K562 (cell line): ENCODE results near the gene GAPDHS. TPM values are rescaled to one million over a fixed set of nuclear protein-coding genes. Genes with fewer than 3 reads are reported as not detected.

ENCODE experiments used
- ATAC-seq: fragments of 200-7000 bp; cut with Tn5 transposase; 3 replicates; pipeline ENCODE4 v1.9.1; 2020; ENCODE audit warnings: moderate library complexity
- BruUV-seq: library from RNA; stranded (reverse); fragments of 400-500 nt; replicated peaks from 2 replicates; lab custom pipeline; 2021; lab: Mats Ljungman, UMichigan
- CTCF ChIA-PET: fragments of 300-600 bp; formaldehyde crosslinking; extraction: SDS; loops from one replicate; lab custom pipeline; 2021; ENCODE audit warnings: low intra/inter-chr PET ratio; lab: Yijun Ruan, JAX
- POLR2A ChIA-PET: fragments of 300-600, 350-650 bp; sonication (Branson Sonifier 250); formaldehyde crosslinking; extraction: SDS; loops from one replicate; lab custom pipeline; 2021; ENCODE audit warnings: antibody characterized with exemption, inconsistent platforms; lab: Yijun Ruan, JAX
- DNase-seq, 4 experiments: peaks; one replicate each; pipeline versions ENCODE4 v3.0.0 to v3.0.0-alpha.2; 2011 to 2018; ENCODE audit warnings: low spot score in 3 of 4, mixed read lengths in 3 of 4; ENCODE audit errors: extremely low read depth in 1 of 4
- FAIRE-seq: peaks from 2 replicates; lab custom pipeline; 2011; peaks lifted over from hg19 to GRCh38; lab: Jason Lieb, UNC
- H2AFZ ChIP-seq: 2 replicates; pipeline ENCODE4 v1.6.0; 2011; ENCODE audit warnings: low read depth, low read length, control low read depth, inconsistent platforms
- H3K27ac ChIP-seq: fragments of 200-600 bp; 3 replicates; pipeline ENCODE4 v1.8.0; 2011; ENCODE audit warnings: low read depth, mild to moderate bottlenecking, control low read depth, inconsistent platforms, low read length, moderate library complexity, mixed read lengths; ENCODE audit errors: extremely low read depth
- H3K27me3 ChIP-seq, 2 experiments: fragments of 300-600 bp in 1 of 2; 2 replicates in 1 of 2; 3 replicates in 1 of 2; pipeline versions ENCODE4 v1.6.0 to v1.8.0; 2011; ENCODE audit warnings: inconsistent platforms in 2 of 2, low read length in 2 of 2, mild to moderate bottlenecking in 1 of 2, mixed read lengths in 1 of 2, moderate library complexity in 1 of 2; ENCODE audit not compliant: control insufficient read depth in 2 of 2, insufficient read depth in 2 of 2
- H3K36me3 ChIP-seq: fragments of 300-600 bp; 3 replicates; pipeline ENCODE4 v1.8.0; 2011; ENCODE audit warnings: mild to moderate bottlenecking, low read length, inconsistent platforms; ENCODE audit not compliant: control insufficient read depth, insufficient read depth
- H3K4me1 ChIP-seq, 2 experiments: fragments of 200-600 bp in 1 of 2; replicated peaks in 1 of 2; 2 replicates in 1 of 2; 3 replicates in 1 of 2; pipeline versions ENCODE4 v1.5.1 to v1.8.0; 2011; ENCODE audit warnings: inconsistent platforms in 2 of 2, low read length in 2 of 2, mild to moderate bottlenecking in 1 of 2, mixed read lengths in 1 of 2, moderate library complexity in 1 of 2; ENCODE audit not compliant: control insufficient read depth in 2 of 2, insufficient read depth in 2 of 2
- H3K4me2 ChIP-seq: 2 replicates; pipeline ENCODE4 v1.6.1; 2011; ENCODE audit warnings: low read length, control low read depth, inconsistent platforms, mixed read lengths; ENCODE audit not compliant: insufficient read depth
- H3K4me3 ChIP-seq: fragments of 200-600 bp; sonication (generic), shearing (Covaris generic); 2 replicates; pipeline ENCODE4 v1.5.1; 2016; ENCODE audit warnings: control low read depth, inconsistent platforms
- H3K79me2 ChIP-seq: fragments of 200-600 bp; 3 replicates; pipeline ENCODE4 v1.8.0; 2011; ENCODE audit warnings: low read length, inconsistent platforms; ENCODE audit not compliant: control insufficient read depth, insufficient read depth
- H3K9ac ChIP-seq, 2 experiments: 2 replicates each; pipeline versions ENCODE4 v1.6.0 to v1.6.1; 2011; ENCODE audit warnings: low read depth in 2 of 2, low read length in 2 of 2, control low read depth in 1 of 2, inconsistent platforms in 1 of 2, mild to moderate bottlenecking in 1 of 2, mixed read lengths in 1 of 2; ENCODE audit not compliant: insufficient read depth in 1 of 2
- H3K9me1 ChIP-seq: one replicate; pipeline ENCODE4 v1.6.0; 2011; ENCODE audit warnings: inconsistent platforms, mild to moderate bottlenecking, low read length, moderate library complexity; ENCODE audit not compliant: control insufficient read depth, insufficient read depth
- H3K9me3 ChIP-seq: replicated peaks from 2 replicates; pipeline ENCODE4 v1.5.1; 2011; ENCODE audit warnings: low read depth, low read length, inconsistent platforms; ENCODE audit not compliant: control insufficient read depth, insufficient read depth
- H4K20me1 ChIP-seq: replicated peaks from 2 replicates; pipeline ENCODE4 v1.6.1; 2011; ENCODE audit warnings: low read length, inconsistent platforms, mixed read lengths; ENCODE audit not compliant: control insufficient read depth, insufficient read depth
- ATF7 ChIP-seq: fragments of 450-650 bp; IDR thresholded peaks from 2 replicates; pipeline ENCODE4 v1.7.1; 2014; ENCODE audit warnings: mild to moderate bottlenecking, moderate library complexity
- ZBTB9 ChIP-seq: fragments of 450-650 bp; formaldehyde crosslinking; IDR thresholded peaks from 2 replicates; pipeline ENCODE4 v1.4.0; 2020; ENCODE audit warnings: mild to moderate bottlenecking, moderate library complexity
- WGBS: fragments of 100-300 bp; shearing (Covaris generic); methylation state at CpG from one replicate; pipeline ENCODE4 v1.1.6; 2016; ENCODE audit warnings: low coverage, mixed read lengths; ENCODE audit not compliant: insufficient coverage; ENCODE audit errors: missing lambda C conversion rate; 5-methylcytosine and 5-hydroxymethylcytosine counted together
- in situ Hi-C: fragments of 300-500 bp; cut with MboI; formaldehyde crosslinking; loops from 4 replicates; pipeline ENCODE4 v1.15.0; 2018; ENCODE audit warnings: inconsistent platforms, mixed read lengths
- intact Hi-C: fragments of 100-400 bp; cut with micrococcal nuclease; formaldehyde crosslinking; loops from 2 replicates; pipeline ENCODE4 v1.14.2; 2022
- polyA plus RNA-seq, 8 experiments: library from polyadenylated mRNA; depleted of rRNA in 4 of 8; stranded (reverse) in 5 of 8; unstranded in 3 of 8; fragments of >200 nt; fragmentation: Nextera tagmentation in 2 of 8; fragmentation: Illumina TruSeq in 1 of 8; extraction: Ambion mirVana in 2 of 8; extraction: Trizol in 1 of 8; gene quantifications; 2 replicates each; pipeline versions ENCODE4 v1.2.1 to v1.2.3, GENCODE V29; 2011 to 2014; ENCODE audit warnings: inconsistent platforms in 1 of 8, missing spikeins in 1 of 8
- total RNA-seq, 7 experiments: library from RNA; depleted of rRNA in 6 of 7; stranded (reverse); fragments of >200 nt in 6 of 7; fragmentation: Illumina TruSeq in 2 of 7; extraction: Trizol in 2 of 7; gene quantifications; 2 replicates each; pipeline versions ENCODE4 v1.2.1 to v1.2.3, GENCODE V29; 2011 to 2021; ENCODE audit warnings: low replicate concordance in 1 of 7

The GAPDHS gene
- total and polyA plus RNA-seq, 9 of the 15 experiments (the other 6 are each of a cell fraction or from before 2014, with no cell fraction given), result 0.08 to 0.12 TPM; not detected in 7

GRCh38 chr19:35511337-35511736 lies 21.9 kb upstream of the GAPDHS start:
- no peak overlapping the region for H3K9ac ChIP-seq
- intact Hi-C loops, result no loop called here
- H3K9me3 ChIP-seq, result no peaks in the 10 kb centered on the region
- H3K36me3 ChIP-seq, result no peaks in the 10 kb centered on the region
- BruUV-seq, result no TSS peak
- CTCF ChIA-PET, result no interaction called here
- 2% methylated on average over 7 of the region's 7 CpGs for WGBS
- DNase-seq (no peak), FAIRE-seq (no peak), ATAC-seq (no peak)
- no peaks in the 10 kb centered on the region for H3K79me2 ChIP-seq
- TF ChIP-seq ZBTB9 (0 out of 2 replicates have a peak, but pooled peaks have one; percentile 56), ATF7 (no peak)
- H3K4me3 ChIP-seq, result no peak overlapping the region
- POLR2A ChIA-PET, result no interaction called here
- peaks cover 2% of the 10 kb centered on the region for H3K9me1 ChIP-seq
- peaks cover 0 to 36% of the 10 kb centered on the region in 2 experiments; a peak in 4 of 5 replicates for H3K4me1 ChIP-seq
- H2AFZ ChIP-seq, result no peak overlapping the region
- peaks cover 53 to 75% of the 10 kb centered on the region in 2 experiments for H3K27me3 ChIP-seq
- in situ Hi-C loops, result no loop called here
- no peak overlapping the region for H3K4me2 ChIP-seq
- no peak overlapping the region for H3K27ac ChIP-seq
- peaks cover 10% of the 10 kb centered on the region for H4K20me1 ChIP-seq
